GM12878 (cell line): ENCODE measurements around the gene GEMIN8. TPM values are rescaled to one million over a fixed set of nuclear protein-coding genes. Genes with fewer than 3 reads are reported as not detected.

Experiments used
- ATAC-seq: fragments of 200-7000 bp; cut with Tn5 transposase; 3 replicates; pipeline ENCODE4 v1.9.1; 2020; ENCODE audit warnings: mild to moderate bottlenecking, moderate library complexity
- BruUV-seq: library from RNA; stranded (reverse); fragments of 400-500 nt; replicated peaks from 2 replicates; lab custom pipeline; 2021; lab: Mats Ljungman, UMichigan
- CTCF ChIA-PET: fragments of 300-600 bp; sonication (Branson Sonifier 250); formaldehyde crosslinking; extraction: SDS; loops from one replicate; lab custom pipeline; 2021; ENCODE audit warnings: inconsistent platforms; lab: Yijun Ruan, JAX
- POLR2A ChIA-PET: fragments of 350-600 bp; formaldehyde crosslinking; extraction: SDS; loops from one replicate; lab custom pipeline; 2021; ENCODE audit warnings: inconsistent platforms; lab: Charles Lee
- RAD21 ChIA-PET: fragments of 300-600 bp; sonication (Branson Sonifier 250); formaldehyde crosslinking; loops from one replicate; lab custom pipeline; 2023; ENCODE audit warnings: antibody characterized with exemption; ENCODE audit not compliant: unreplicated experiment; lab: Charles Lee
- SMC1A ChIA-PET: fragments of 300-600 bp; sonication (Branson Sonifier 250); formaldehyde crosslinking; loops from one replicate; lab custom pipeline; 2023; ENCODE audit not compliant: unreplicated experiment, uncharacterized antibody; lab: Charles Lee
- DNase-seq: peaks from one replicate; pipeline ENCODE4 v3.0.0-alpha.2; 2011; ENCODE audit warnings: low read depth, low spot score
- FAIRE-seq: peaks from 3 replicates; lab custom pipeline; 2011; peaks lifted over from hg19 to GRCh38; lab: Jason Lieb, UNC
- H2AFZ ChIP-seq: 2 replicates; pipeline ENCODE4 v1.6.0; 2011; ENCODE audit warnings: low read depth, low read length, control low read depth; ENCODE audit not compliant: control insufficient read depth
- H3K27ac ChIP-seq: 2 replicates; pipeline ENCODE4 v1.5.1; 2011; ENCODE audit warnings: control low read depth; ENCODE audit not compliant: control insufficient read depth, insufficient read depth
- H3K27me3 ChIP-seq, 2 experiments: replicated peaks in 1 of 2; 2 replicates each; pipeline versions ENCODE4 v1.6.0 to v1.6.1; 2011; ENCODE audit warnings: low read length in 1 of 2; ENCODE audit not compliant: control insufficient read depth in 2 of 2, insufficient read depth in 2 of 2
- H3K36me3 ChIP-seq, 2 experiments: 2 replicates each; pipeline ENCODE4 v1.5.1; 2011; ENCODE audit warnings: low read length in 1 of 2; ENCODE audit not compliant: control insufficient read depth in 2 of 2, insufficient read depth in 2 of 2
- H3K4me1 ChIP-seq: 2 replicates; pipeline ENCODE4 v1.6.1; 2011; ENCODE audit warnings: mild to moderate bottlenecking, low read length, moderate library complexity, mixed read lengths; ENCODE audit not compliant: control insufficient read depth, insufficient read depth
- H3K4me2 ChIP-seq: 2 replicates; pipeline ENCODE4 v1.6.0; 2011; ENCODE audit warnings: control low read depth; ENCODE audit not compliant: control insufficient read depth, insufficient read depth
- H3K4me3 ChIP-seq: fragments of 200-600 bp; sonication (generic); 2 replicates; pipeline ENCODE4 v1.5.1; 2016
- H3K79me2 ChIP-seq: 2 replicates; pipeline ENCODE4 v1.6.0; 2011; ENCODE audit warnings: low read length; ENCODE audit not compliant: control insufficient read depth, insufficient read depth
- H3K9ac ChIP-seq: 2 replicates; pipeline ENCODE4 v1.8.0; 2011; ENCODE audit warnings: low read length, control low read depth, mixed read lengths; ENCODE audit not compliant: control insufficient read depth, insufficient read depth
- H3K9me3 ChIP-seq: replicated peaks from 3 replicates; pipeline ENCODE4 v1.5.1; 2011; ENCODE audit warnings: mild to moderate bottlenecking, low read length; ENCODE audit not compliant: control insufficient read depth, insufficient read depth
- H4K20me1 ChIP-seq: 2 replicates; pipeline ENCODE4 v1.6.0; 2011; ENCODE audit not compliant: control insufficient read depth, insufficient read depth
- CHD2 ChIP-seq: IDR thresholded peaks from 2 replicates; pipeline ENCODE4 v1.6.1; 2011; ENCODE audit warnings: low read depth, low read length, improper control_type of control experiment, borderline replicate concordance
- EP300 ChIP-seq, 2 experiments: fragments of 150-350 bp in 1 of 2; IDR thresholded peaks; 2 replicates each; pipeline ENCODE4 v1.6.1; 2011 to 2012; ENCODE audit warnings: low read depth in 2 of 2, low read length in 2 of 2, borderline replicate concordance in 1 of 2, improper control_type of control experiment in 1 of 2, inconsistent platforms in 1 of 2; ENCODE audit not compliant: control insufficient read depth in 1 of 2
- GATAD2B ChIP-seq: fragments of 450-650 bp; conservative IDR thresholded peaks from 2 replicates; pipeline ENCODE4 v1.6.1; 2017; ENCODE audit warnings: low read depth, mild to moderate bottlenecking, moderate library complexity
- IKZF2 ChIP-seq, 2 experiments: fragments of 450-650 bp; IDR thresholded peaks; 2 replicates each; pipeline ENCODE4 v1.6.1; 2017; ENCODE audit warnings: mild to moderate bottlenecking in 2 of 2, moderate library complexity in 2 of 2
- LARP7 ChIP-seq: fragments of 450-650 bp; IDR thresholded peaks from 2 replicates; pipeline ENCODE4 v1.6.1; 2017; ENCODE audit warnings: mild to moderate bottlenecking
- PAX5 ChIP-seq: IDR thresholded peaks from 2 replicates; pipeline ENCODE4 v1.6.1; 2011; ENCODE audit warnings: low read depth, low read length, borderline replicate concordance
- SIN3A ChIP-seq: IDR thresholded peaks from 2 replicates; pipeline ENCODE4 v1.6.1; 2012; ENCODE audit warnings: low read depth, low read length, improper control_type of control experiment
- TCF3 ChIP-seq: IDR thresholded peaks from 2 replicates; pipeline ENCODE4 v1.6.1; 2012; ENCODE audit warnings: low read depth, mild to moderate bottlenecking, low read length, borderline replicate concordance; ENCODE audit not compliant: insufficient read depth
- WGBS: methylation state at CpG from one replicate; pipeline ENCODE4 v1.1.6; 2016; ENCODE audit warnings: low lambda C conversion rate; ENCODE audit not compliant: insufficient replicate concordance, insufficient coverage; ENCODE audit errors: missing lambda C conversion rate; 5-methylcytosine and 5-hydroxymethylcytosine counted together
- in situ Hi-C: fragments of 300-500 bp; cut with MboI; formaldehyde crosslinking; loops from 9 replicates; pipeline ENCODE4 v1.14.3; 2018; ENCODE audit warnings: mixed read lengths
- intact Hi-C: fragments of 100-400 bp; cut with micrococcal nuclease; formaldehyde crosslinking; loops from one replicate; pipeline ENCODE4 v1.14.2; 2022; ENCODE audit not compliant: unreplicated experiment
- polyA plus RNA-seq, 11 experiments: library from polyadenylated mRNA; depleted of rRNA in 4 of 11; unstranded in 6 of 11; stranded (reverse) in 5 of 11; fragments of >200 nt; fragmentation: Nextera tagmentation in 4 of 11; fragmentation: Illumina TruSeq in 1 of 11; extraction: Ambion mirVana in 4 of 11; extraction: Trizol in 1 of 11; gene quantifications; 1 replicate in 1 of 11; 2 replicates in 10 of 11; pipeline versions ENCODE4 v1.2.1 to v1.2.3, GENCODE V29; 2011 to 2016; ENCODE audit warnings: inconsistent platforms in 2 of 11, missing spikeins in 2 of 11, low read depth in 1 of 11
- total RNA-seq, 4 experiments: library from RNA; depleted of rRNA in 3 of 4; stranded (reverse); fragments of >200 nt in 3 of 4; fragmentation: Illumina TruSeq in 1 of 4; extraction: Trizol in 1 of 4; gene quantifications; 2 replicates each; pipeline versions ENCODE4 v1.2.1 to v1.2.3, GENCODE V29; 2013 to 2021
- TF ChIP-seq, protein P1 (sequence below): fragments of 450-650 bp; IDR thresholded peaks from 2 replicates; pipeline ENCODE4 v1.6.1; 2016; ENCODE audit warnings: mild to moderate bottlenecking

GEMIN8 gene
- total and polyA plus RNA-seq, 10 of the 15 experiments (the other 5 are each of a cell fraction or from before 2014, with no cell fraction given) = 18.4 to 87.0 (median 27.7) TPM

DNA sequence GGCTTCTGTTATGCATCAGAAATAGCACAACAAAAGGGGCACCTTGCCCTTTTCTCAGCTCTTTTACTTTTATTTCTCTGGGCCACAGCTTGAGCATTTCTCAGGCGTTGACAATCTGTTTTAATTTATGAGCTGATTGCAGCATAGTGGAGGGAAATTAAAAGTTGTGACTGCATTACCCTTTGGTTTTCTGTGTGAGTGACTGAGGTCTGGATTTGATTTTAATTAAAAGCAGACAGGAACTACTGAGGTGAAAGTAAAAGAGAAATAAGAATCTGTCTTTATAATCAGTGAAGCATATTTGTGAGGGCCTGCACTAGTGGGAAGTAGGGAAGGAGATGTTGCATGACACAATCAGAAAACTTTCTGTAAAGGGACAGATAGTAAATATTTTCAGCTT lies 43.4 kb upstream of the GEMIN8 start:
- intact Hi-C loops = no loop called here
- Histone ChIP-seq H3K4me3 (no peak overlapping the region), H4K20me1 (no peaks in the 10 kb centered on the region), H3K79me2 (no peaks in the 10 kb centered on the region), H2AFZ (no peak overlapping the region; the same call in 1 of the 2 replicates)
- BruUV-seq = no TSS peak
- RAD21 ChIA-PET = interaction anchor here (0.6 kb wide), 1 partner anchor 1218 kb away, joined by 3 read pairs; no protein-coding TSS in a partner anchor
- TF ChIP-seq SIN3A (no peak), TCF3 (no peak), PAX5 (no peak), GATAD2B (no peak), CHD2 (no peak), LARP7 (no peak), EP300 (IDR thresholded peaks at IDR 0.05; ENCODE audit: borderline replicate concordance in 1 of 2, control insufficient read depth in 1 of 2, low read depth in 2 of 2, low read length in 2 of 2) (no peak), IKZF2 (IDR thresholded peaks at IDR 0.05) (no peak)
- TF ChIP-seq, protein P1, sequence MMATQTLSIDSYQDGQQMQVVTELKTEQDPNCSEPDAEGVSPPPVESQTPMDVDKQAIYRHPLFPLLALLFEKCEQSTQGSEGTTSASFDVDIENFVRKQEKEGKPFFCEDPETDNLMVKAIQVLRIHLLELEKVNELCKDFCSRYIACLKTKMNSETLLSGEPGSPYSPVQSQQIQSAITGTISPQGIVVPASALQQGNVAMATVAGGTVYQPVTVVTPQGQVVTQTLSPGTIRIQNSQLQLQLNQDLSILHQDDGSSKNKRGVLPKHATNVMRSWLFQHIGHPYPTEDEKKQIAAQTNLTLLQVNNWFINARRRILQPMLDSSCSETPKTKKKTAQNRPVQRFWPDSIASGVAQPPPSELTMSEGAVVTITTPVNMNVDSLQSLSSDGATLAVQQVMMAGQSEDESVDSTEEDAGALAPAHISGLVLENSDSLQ = no peak
- TF ChIP-seq, all 136 proteins: peak for 0
- Histone ChIP-seq H3K9ac (no peak overlapping the region), H3K27ac (no peak overlapping the region), H3K4me1 (no peaks in the 10 kb centered on the region), H3K9me3 (no peaks in the 10 kb centered on the region), H3K36me3 (no peaks in the 10 kb centered on the region), H3K27me3 (no peaks in the 10 kb centered on the region), H3K4me2 (no peak overlapping the region)
- CTCF ChIA-PET = interaction anchor here (0.6 to 1.2 kb wide), 2 partner anchors 18 to 220 kb away, joined by 3 to 4 read pairs; no protein-coding TSS in a partner anchor
- in situ Hi-C loops = no loop called here
- no peak for ATAC-seq
- no peak for FAIRE-seq
- WGBS = 0% methylated on average over 1 of the region's 1 CpG
- SMC1A ChIA-PET = interaction anchor here (0.9 to 1.4 kb wide), 2 partner anchors 34 to 135 kb away, joined by 3 read pairs; no protein-coding TSS in a partner anchor
- POLR2A ChIA-PET = no interaction called here
- no peak for DNase-seq
